ENCODE data around the gene STK39. TPM values are rescaled to one million over a fixed set of nuclear protein-coding genes. Genes with fewer than 3 reads are reported as not detected.

STK39 gene
- total and polyA plus RNA-seq, 4 donors: 8.5 to 18.7 (median 11.2) TPM

GRCh38 chr2:168293766-168294165 is 46.4 kb upstream of the STK39 start:
- WGBS, 2 donors: 94% methylated on average over 4 of the region's 4 CpGs
- Histone ChIP-seq H3K27ac (ENCODE audit: low read depth in 1 of 2, low read length in 1 of 2) (no peak overlapping the region), H3K9ac (ENCODE audit: insufficient read depth in 1 of 2, low read length in 2 of 2) (no peak overlapping the region), H3K36me3 (ENCODE audit: control insufficient read depth in 4 of 4, insufficient read depth in 4 of 4, low read length in 4 of 4) (no peaks in the 10 kb centered on the region), H3K4me3 (no peak overlapping the region), H3K4me1 (ENCODE audit: control insufficient read depth in 5 of 5, insufficient read depth in 5 of 5, low read length in 5 of 5) (no peaks in the 10 kb centered on the region), H3K9me3 (ENCODE audit: control insufficient read depth in 4 of 4, insufficient read depth in 3 of 4, low read length in 3 of 4) (no peaks in the 10 kb centered on the region), H3K27me3 (ENCODE audit: control insufficient read depth in 3 of 3, insufficient read depth in 3 of 3, low read length in 2 of 3) (no peaks in the 10 kb centered on the region)
- DNase-seq: no peak
- TF ChIP-seq CTCF (IDR thresholded peaks at IDR 0.05; ENCODE audit: control extremely low read depth, extremely low read depth): no peak
- ATAC-seq (ENCODE audit: insufficient read depth, low FRiP score): no peak

- H3K9ac ChIP-seq (ENCODE audit: insufficient read depth in 1 of 2, low read length in 2 of 2): no peak overlapping the region
- no peak for TF ChIP-seq CTCF (IDR thresholded peaks at IDR 0.05; ENCODE audit: control extremely low read depth, extremely low read depth)
- no peak for ATAC-seq (ENCODE audit: insufficient read depth, low FRiP score)
- H3K27ac ChIP-seq (ENCODE audit: low read depth in 1 of 2, low read length in 1 of 2): no peak overlapping the region
- no peaks in the 10 kb centered on the region for H3K36me3 ChIP-seq (ENCODE audit: control insufficient read depth in 4 of 4, insufficient read depth in 4 of 4, low read length in 4 of 4)
- no peaks in the 10 kb centered on the region for H3K9me3 ChIP-seq (ENCODE audit: control insufficient read depth in 4 of 4, insufficient read depth in 3 of 4, low read length in 3 of 4)
- no peak for DNase-seq
- no peaks in the 10 kb centered on the region for H3K4me1 ChIP-seq (ENCODE audit: control insufficient read depth in 5 of 5, insufficient read depth in 5 of 5, low read length in 5 of 5)
- WGBS, 2 donors: 79 to 92% methylated on average over 7 of the region's 7 CpGs
- H3K4me3 ChIP-seq: no peak overlapping the region
- H3K27me3 ChIP-seq (ENCODE audit: control insufficient read depth in 3 of 3, insufficient read depth in 3 of 3, low read length in 2 of 3): no peaks in the 10 kb centered on the region
Observed at GRCh38 chr2:168290391-168290790, 43.0 kb upstream of the STK39 start.

GRCh38 chr2:168289880-168290279 is 42.5 kb upstream of the STK39 start:
- no peak for ATAC-seq (ENCODE audit: insufficient read depth, low FRiP score)
- WGBS, 2 donors: 88 to 94% methylated on average over 6 of the region's 6 CpGs

More at GRCh38 chr2:168289880-168290279, 42.5 kb upstream of the STK39 start:
- Histone ChIP-seq H3K27me3 (ENCODE audit: control insufficient read depth in 3 of 3, insufficient read depth in 3 of 3, low read length in 2 of 3) (no peaks in the 10 kb centered on the region), H3K36me3 (ENCODE audit: control insufficient read depth in 4 of 4, insufficient read depth in 4 of 4, low read length in 4 of 4) (no peaks in the 10 kb centered on the region), H3K4me3 (no peak overlapping the region), H3K4me1 (ENCODE audit: control insufficient read depth in 5 of 5, insufficient read depth in 5 of 5, low read length in 5 of 5) (no peaks in the 10 kb centered on the region), H3K9me3 (ENCODE audit: control insufficient read depth in 4 of 4, insufficient read depth in 3 of 4, low read length in 3 of 4) (no peaks in the 10 kb centered on the region), H3K9ac (ENCODE audit: insufficient read depth in 1 of 2, low read length in 2 of 2) (no peak overlapping the region), H3K27ac (ENCODE audit: low read depth in 1 of 2, low read length in 1 of 2) (no peak overlapping the region)
- DNase-seq: no peak
- no peak for TF ChIP-seq CTCF (IDR thresholded peaks at IDR 0.05; ENCODE audit: control extremely low read depth, extremely low read depth)
